ENCODE results near the gene GALNT17.

GRCh38 chr7:71096351-71096750 lies 35.6 kb upstream of the GALNT17 start:
- TF ChIP-seq CTCF (IDR thresholded peaks at IDR 0.05; ENCODE audit: low read length) (no peak), EZH2 (optimal IDR thresholded peaks at IDR 0.05; ENCODE audit: low read depth, low read length) (no peak), EZH2phosphoT487 (IDR thresholded peaks at IDR 0.05; ENCODE audit: low read length) (no peak)
